SH-SY5Y (cell line): ENCODE data around the gene ZNF521.

ENCODE experiments used
- GATA2 ChIP-seq: IDR thresholded peaks from 2 replicates; pipeline ENCODE4 v1.6.1; 2011; ENCODE audit warnings: mild to moderate bottlenecking, low read depth, low read length
- GATA3 ChIP-seq: IDR thresholded peaks from 2 replicates; pipeline ENCODE4 v1.6.1; 2011; ENCODE audit warnings: low read depth, mild to moderate bottlenecking, low read length, moderate library complexity

DNA sequence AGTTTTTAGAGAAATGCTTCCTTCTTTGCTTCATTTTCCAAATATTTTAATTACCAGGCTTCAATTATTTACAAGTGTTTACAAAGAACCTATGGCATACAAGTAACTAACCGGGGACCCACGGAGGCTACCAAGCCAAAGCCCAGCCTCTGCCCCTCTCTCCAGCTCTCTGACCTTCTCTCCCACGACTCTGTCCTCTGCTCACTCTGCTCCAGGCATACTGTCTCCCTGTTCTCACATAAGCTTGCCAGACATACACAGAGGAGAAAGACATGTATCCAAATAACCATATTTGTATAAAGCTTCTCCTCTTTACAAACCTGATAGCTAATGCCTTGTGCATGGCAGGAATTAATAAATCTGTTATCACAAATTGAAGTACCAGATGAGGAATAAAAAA lies 141.3 kb downstream of the ZNF521 start:
- no peak for TF ChIP-seq GATA3
- TF ChIP-seq GATA2: no peak
